Peyer's patch (tissue), 4 donors: ENCODE results near the gene FMOD. TPM values are rescaled to one million over a fixed set of nuclear protein-coding genes. Genes with fewer than 3 reads are reported as not detected.

Experiments
- DNase-seq, 3 donors: peaks; one replicate each; pipeline ENCODE4 v3.0.0-alpha.2; 2017 to 2019
- H3K27ac ChIP-seq, 4 donors: fragments of 200-600 bp; sonication (generic); one replicate each; pipeline ENCODE4 v1.5.1; 2016 to 2019
- H3K27me3 ChIP-seq, 2 donors: fragments of 200-600 bp; sonication (generic); one replicate each; pipeline ENCODE4 v1.5.1; 2019
- H3K36me3 ChIP-seq, 3 donors: fragments of 200-600 bp; sonication (generic); one replicate each; pipeline ENCODE4 v1.5.1; 2016 to 2019
- H3K4me1 ChIP-seq, 4 donors: fragments of 200-600 bp; sonication (generic); one replicate each; pipeline ENCODE4 v1.5.1; 2016 to 2019
- H3K4me3 ChIP-seq, 4 donors: fragments of 200-600 bp; sonication (generic); 1 replicate in 3 of 4; 2 replicates in 1 of 4; pipeline ENCODE4 v1.5.1; 2016 to 2019; ENCODE audit warnings: mild to moderate bottlenecking in 1 of 4
- H3K9me3 ChIP-seq, 4 donors: fragments of 200-600 bp; sonication (generic); one replicate each; pipeline ENCODE4 v1.5.1; 2016 to 2019; ENCODE audit warnings: mild to moderate bottlenecking in 1 of 4
- CTCF ChIP-seq, 6 experiments: fragments of 450-650 bp in 4 of 6; fragments of 200-600 bp in 2 of 6; sonication (generic) in 1 of 6; IDR thresholded peaks; one replicate each; pipeline ENCODE4 v1.5.1; 2017 to 2019; ENCODE audit warnings: antibody characterized with exemption in 6 of 6, mild to moderate bottlenecking in 3 of 6, moderate library complexity in 1 of 6
- POLR2A ChIP-seq, 2 donors: fragments of 450-650 bp; IDR thresholded peaks; one replicate each; pipeline ENCODE4 v1.5.1; 2017; ENCODE audit warnings: antibody characterized with exemption in 2 of 2, mild to moderate bottlenecking in 2 of 2, moderate library complexity in 2 of 2
- total RNA-seq, 4 donors: library from RNA; depleted of rRNA; stranded (reverse); fragments of >200 nt; gene quantifications; one replicate each; pipeline ENCODE4 v1.1.0, GENCODE V29; 2016

The FMOD gene
- 10 to 100 TPM; 10.5 to 33.8 (median 12.2) TPM for total RNA-seq

- Histone ChIP-seq H3K4me3 (peak within 1 kb of the TSS in 3 of 4 donors; percentile 2 to 24 (median 5)), H3K36me3 (no peaks in the 10 kb centered on the region), H3K27me3 (no peaks in the 10 kb centered on the region), H3K4me1 (peaks cover 0 to 5% (median 0%) of the 10 kb centered on the region in 4 donors), H3K27ac (peak within 1 kb of the TSS in 2 of 4 donors; percentile 38 to 57), H3K9me3 (no peaks in the 10 kb centered on the region)
- no peak for TF ChIP-seq POLR2A (IDR thresholded peaks at IDR 0.05)
- TF ChIP-seq CTCF (IDR thresholded peaks at IDR 0.05): no peak
- DNase-seq: peak in 2 of 3 donors; percentile 21 to 67
Observed at GRCh38 chr1:203351037-203351625, at the start of gene FMOD. FMOD (minus strand) TSS chr1:203351122; CDS start chr1:203348270, 2,852 bp downstream.

- Histone ChIP-seq H3K4me1 (no peaks in the 10 kb centered on the region), H3K9me3 (no peaks in the 10 kb centered on the region), H3K27me3 (no peaks in the 10 kb centered on the region), H3K27ac (no peak overlapping the region), H3K4me3 (no peak overlapping the region), H3K36me3 (no peaks in the 10 kb centered on the region)
- TF ChIP-seq CTCF (IDR thresholded peaks at IDR 0.05): no peak
- TF ChIP-seq POLR2A (IDR thresholded peaks at IDR 0.05): no peak
- no peak for DNase-seq
Observed at GRCh38 chr1:203396595-203397194, 45.8 kb upstream of the FMOD start.

- Histone ChIP-seq H3K4me3 (no peak overlapping the region), H3K4me1 (no peaks in the 10 kb centered on the region), H3K36me3 (no peaks in the 10 kb centered on the region), H3K27me3 (no peaks in the 10 kb centered on the region), H3K9me3 (no peaks in the 10 kb centered on the region), H3K27ac (no peak overlapping the region)
- TF ChIP-seq CTCF (IDR thresholded peaks at IDR 0.05) (no peak), POLR2A (IDR thresholded peaks at IDR 0.05) (no peak)
- no peak for DNase-seq
Observed at GRCh38 chr1:203395751-203396150, 44.8 kb upstream of the FMOD start.

GRCh38 chr1:203390298-203390697 lies 39.4 kb upstream of the FMOD start:
- TF ChIP-seq CTCF (IDR thresholded peaks at IDR 0.05) (no peak), POLR2A (IDR thresholded peaks at IDR 0.05) (no peak)
- DNase-seq: no peak

GRCh38 chr1:203388683-203389082 lies 37.8 kb upstream of the FMOD start:
- no peak for TF ChIP-seq POLR2A (IDR thresholded peaks at IDR 0.05)
- Histone ChIP-seq H3K4me3 (no peak overlapping the region), H3K27me3 (no peaks in the 10 kb centered on the region), H3K27ac (no peak overlapping the region), H3K36me3 (no peaks in the 10 kb centered on the region), H3K4me1 (no peaks in the 10 kb centered on the region), H3K9me3 (no peaks in the 10 kb centered on the region)
- no peak for DNase-seq

More at GRCh38 chr1:203390298-203390697, 39.4 kb upstream of the FMOD start:
- Histone ChIP-seq H3K27me3 (no peaks in the 10 kb centered on the region), H3K4me1 (no peaks in the 10 kb centered on the region), H3K9me3 (no peaks in the 10 kb centered on the region), H3K36me3 (no peaks in the 10 kb centered on the region), H3K27ac (no peak overlapping the region), H3K4me3 (no peak overlapping the region)

GRCh38 chr1:203382026-203382425 lies 31.1 kb upstream of the FMOD start:
- Histone ChIP-seq H3K27ac (peak overlapping the region in 1 of 4 donors; percentile 22), H3K27me3 (no peaks in the 10 kb centered on the region), H3K4me1 (no peaks in the 10 kb centered on the region), H3K4me3 (no peak overlapping the region), H3K36me3 (no peaks in the 10 kb centered on the region), H3K9me3 (no peaks in the 10 kb centered on the region)
- TF ChIP-seq CTCF (IDR thresholded peaks at IDR 0.05) (no peak), POLR2A (IDR thresholded peaks at IDR 0.05) (no peak)
- DNase-seq: no peak
